GM19372 (cell line): Measurements from ENCODE around the gene PEX19.

ENCODE experiments used
- ATAC-seq: cut with Tn5 transposase; IDR thresholded peaks from one replicate; pipeline ENCODE4 v1.9.1; 2021; ENCODE audit warnings: mild to moderate bottlenecking, low read depth, moderate library complexity; ENCODE audit not compliant: unreplicated experiment

PEX19 gene

DNA sequence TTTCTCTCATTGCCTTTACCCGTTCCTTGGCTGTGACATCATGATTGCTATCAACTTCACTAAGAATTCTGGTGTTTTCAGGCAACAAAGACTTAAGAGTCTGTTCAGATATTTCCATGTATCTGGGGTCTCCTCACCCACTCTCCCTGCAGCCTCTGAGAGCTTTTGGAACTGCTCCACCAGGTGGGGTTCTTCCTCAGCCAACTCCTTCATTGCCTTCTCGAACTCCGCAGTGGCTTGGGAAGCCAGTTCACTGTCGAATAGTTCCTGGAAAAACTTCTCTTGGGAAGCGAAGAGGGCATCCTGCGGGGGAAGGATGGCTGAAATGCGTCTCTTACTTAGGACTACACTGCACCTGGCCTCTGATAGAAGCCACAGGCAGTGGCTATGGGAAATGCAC lies 2.1 kb downstream of the PEX19 start:
- no peak for ATAC-seq

DNA sequence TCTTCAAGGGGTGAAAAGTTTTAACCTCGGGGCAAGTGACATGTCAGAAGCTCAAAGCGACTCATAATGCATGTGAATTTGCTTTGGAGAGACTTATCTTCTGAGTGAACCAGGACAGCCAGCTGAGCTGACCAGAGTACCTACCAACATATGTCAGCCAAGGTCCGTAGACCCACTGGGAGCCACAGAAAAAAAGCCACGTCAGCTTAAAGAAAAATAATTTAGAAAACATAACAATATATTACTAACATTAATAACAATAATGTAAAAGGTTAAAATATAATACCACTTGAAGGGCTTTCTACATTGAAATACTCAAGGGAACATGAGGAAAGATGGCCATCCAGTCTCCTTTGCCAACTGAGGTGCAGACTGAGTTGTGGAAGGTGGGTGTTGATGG lies 6.9 kb downstream of the PEX19 start:
- no peak for ATAC-seq

- no peak for ATAC-seq
Observed at GRCh38 chr1:160277330-160277729, 7.6 kb downstream of the PEX19 start.

DNA sequence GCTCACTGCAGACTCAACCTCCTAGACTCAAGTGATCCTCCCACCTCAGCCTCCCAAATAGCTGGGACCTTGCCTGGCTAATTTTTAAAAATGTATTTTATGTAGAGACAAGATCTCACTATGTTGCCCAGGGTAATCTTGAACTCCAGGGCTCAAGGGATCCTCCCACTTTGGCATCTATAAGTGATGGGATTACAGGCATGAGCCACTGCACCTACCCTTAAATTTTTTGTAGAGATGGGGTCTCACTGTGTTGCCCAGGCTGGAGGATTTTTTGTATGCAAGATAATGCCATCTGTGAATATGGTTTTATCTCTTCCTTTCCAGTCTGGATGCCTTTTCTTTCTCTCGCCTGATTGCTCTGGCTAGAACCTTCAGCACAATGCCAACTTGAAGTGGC lies 13.9 kb downstream of the PEX19 start:
- ATAC-seq: no peak

DNA sequence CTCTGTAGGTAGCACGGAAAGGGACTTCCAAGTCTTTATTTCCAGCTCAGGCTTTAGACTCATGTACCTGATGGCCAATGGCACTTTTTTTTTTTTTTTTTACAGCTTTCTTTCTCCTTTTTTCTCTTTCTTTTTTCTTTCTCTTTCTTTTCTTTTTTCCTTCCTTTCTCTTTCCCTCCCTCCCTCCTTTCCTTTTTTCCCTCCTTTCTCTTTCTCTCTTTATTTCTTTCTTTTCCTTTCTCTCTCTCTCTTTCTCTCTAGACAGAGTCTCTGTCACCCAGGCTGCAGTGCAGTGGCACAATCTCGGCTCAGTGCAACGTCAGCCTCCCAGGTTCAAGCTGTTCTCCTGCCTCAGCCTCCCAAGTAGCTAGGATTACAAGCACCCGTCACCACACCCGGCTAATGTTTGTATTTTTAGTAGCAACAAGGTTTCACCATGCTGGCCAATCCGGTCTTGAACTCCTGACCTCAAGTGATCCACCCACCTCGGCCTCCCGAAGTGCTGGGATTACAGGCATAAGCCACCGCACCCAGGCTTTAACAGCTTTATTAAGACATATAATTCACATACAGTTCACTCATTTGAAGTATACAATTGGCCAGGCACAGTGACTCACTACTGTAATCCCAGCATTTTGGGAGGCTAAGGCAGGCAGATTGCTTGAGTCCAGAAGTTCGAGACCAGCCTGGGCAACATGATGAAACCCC lies 17.5 kb downstream of the PEX19 start:
- no peak for ATAC-seq

DNA sequence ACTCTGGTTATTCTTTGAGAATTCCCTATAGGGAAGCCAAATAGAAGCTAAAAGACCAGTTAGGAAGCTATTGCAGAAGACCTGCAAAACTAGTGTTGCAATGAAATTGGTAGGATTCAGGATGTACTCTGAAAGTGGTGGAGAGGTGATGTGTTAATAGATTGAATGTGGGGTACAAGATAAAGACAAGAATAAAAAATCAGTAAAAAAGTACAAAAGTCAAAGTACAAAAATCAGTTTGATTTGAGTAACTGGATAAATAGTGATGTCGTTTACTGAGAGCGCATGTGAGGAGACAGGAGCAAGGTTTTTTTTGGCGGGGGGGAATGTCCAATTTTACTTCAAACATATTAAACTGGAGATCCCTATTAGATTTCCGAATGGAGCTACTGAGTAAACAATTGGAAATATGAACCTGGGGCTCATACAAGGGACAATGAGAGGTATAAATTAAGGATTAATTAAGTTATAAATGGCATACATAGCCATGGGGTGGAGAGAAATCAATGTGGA lies 20.1 kb downstream of the PEX19 start:
- no peak for ATAC-seq

DNA sequence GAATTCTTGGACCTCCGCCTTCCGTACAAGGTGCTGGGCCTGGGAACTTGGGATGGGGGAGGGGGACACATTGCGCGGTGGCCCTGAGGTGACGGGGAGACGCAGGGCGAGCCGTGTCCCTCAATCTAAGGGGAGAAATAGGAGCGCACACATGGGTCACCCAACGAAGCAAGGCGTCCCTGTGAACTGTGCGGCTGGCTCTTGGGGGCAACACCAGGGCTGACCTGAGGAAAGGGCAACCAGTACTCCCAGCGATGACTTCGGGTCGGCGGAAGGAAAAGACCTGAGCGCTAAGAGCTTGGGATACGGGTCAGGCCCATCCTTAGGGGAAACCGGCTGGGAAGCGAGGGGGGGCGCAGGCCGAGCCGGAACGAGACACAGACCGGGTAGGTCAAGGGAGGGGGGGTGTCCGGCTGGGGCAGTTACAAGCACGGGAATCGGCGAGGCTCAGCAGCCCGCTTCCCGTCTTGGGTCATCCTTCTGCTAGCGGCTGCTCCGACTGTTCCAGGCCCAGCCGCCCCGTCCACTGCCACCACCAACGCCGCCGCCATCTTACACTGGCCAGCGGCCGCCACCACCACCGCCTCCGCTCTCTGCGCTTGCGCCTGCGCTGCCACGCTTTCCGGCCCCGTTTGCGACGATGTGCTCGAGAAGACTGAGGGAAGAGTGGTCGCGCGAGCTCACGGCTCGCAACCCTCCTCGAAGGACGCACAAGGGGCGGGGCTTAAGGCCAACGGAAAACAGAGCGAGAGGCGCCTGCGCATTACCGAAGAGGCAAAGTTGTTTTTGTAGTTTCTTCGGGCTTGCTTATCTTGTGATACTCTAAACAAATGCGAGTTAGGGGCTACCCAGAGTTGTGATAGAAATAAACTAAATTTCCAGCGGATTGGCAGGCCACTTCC lies 22.8 kb downstream of the PEX19 start, which contains the start of gene DCAF8:
DCAF8 (minus strand) TSS at position 657 of the 902 bp plus-strand sequence. CDS start 18,541 bp downstream, outside the sequence.
- ATAC-seq: peak; percentile 85

DNA sequence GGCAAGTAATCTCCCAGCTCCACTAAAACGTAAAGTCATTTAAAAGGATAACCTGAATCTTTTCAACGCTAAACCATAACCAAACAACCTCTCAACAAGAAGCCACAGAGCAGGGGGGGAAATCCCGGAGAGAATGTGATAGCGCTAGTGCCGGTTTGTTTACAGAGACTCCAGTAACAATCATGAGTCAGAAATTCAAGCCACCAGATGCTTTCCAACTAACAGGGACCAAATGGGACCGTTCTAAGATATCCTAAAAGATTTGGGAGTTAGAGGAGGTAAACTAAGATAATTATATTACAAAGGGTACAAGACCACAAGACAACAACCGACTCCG lies 23.4 kb downstream of the PEX19 start:
- no peak for ATAC-seq

GRCh38 chr1:160260406-160261382 lies 24.2 kb downstream of the PEX19 start:
- ATAC-seq: no peak

GRCh38 chr1:160258177-160258798 lies 26.6 kb downstream of the PEX19 start:
- ATAC-seq: no peak

DNA sequence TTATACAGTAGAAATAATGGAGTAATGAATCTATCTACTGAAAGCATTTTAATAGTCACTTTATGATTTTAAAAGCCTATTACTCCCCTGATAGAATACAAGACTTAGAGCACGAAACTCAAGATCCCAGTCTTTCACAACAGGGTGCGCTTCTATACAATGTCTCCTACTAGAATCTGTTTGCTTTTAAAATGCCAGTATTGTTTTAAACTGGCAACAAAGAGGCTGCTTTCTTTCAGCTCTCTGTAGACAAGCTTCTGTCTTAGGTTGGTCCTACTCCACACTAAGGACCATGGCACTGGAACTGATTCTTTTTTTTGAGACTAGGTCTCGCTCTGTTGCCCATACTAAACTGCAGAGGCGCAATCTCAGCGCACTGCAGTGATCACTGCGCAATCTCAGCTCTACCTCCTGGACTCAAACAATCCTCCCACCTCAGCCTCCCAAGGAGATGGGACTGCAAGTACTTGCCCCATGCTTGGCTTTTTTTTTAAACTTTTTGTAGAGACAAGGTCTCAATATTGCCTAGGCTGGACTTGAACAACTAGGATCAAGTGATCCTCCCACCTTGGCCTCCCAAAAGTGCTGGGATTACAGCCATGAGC lies 27.4 kb downstream of the PEX19 start:
- no peak for ATAC-seq

DNA sequence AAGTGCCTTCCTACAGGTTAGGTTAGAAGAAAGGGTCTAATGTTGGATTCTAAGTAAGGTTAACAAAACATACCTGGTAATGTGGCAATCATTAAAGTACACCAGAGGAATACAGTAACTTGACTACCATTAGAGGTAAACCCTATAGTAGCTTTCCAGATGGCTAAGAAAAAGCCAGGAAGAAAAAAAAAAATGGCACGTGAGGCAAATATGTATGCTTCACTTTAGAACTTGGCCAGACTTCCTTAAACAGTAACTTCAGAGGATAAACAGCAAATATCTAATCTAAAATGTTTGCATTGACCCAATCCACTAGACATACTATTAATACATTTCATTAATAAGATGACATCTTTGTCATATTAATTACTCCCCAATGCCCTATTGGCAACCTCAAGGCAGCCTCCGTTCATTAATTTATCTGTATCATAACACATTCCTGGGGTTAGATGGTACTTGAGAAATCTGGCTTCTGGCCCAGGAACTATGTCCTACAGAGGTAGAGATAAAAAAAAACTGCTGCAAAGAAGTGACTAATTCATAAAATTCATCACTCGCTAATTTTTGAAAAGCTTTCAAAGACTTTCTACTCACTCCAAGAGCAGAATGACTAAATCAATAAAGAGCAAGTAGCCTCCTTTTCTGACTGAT lies 28.4 kb downstream of the PEX19 start:
- ATAC-seq: no peak

GRCh38 chr1:160255781-160256300 lies 29.1 kb downstream of the PEX19 start:
- no peak for ATAC-seq

DNA sequence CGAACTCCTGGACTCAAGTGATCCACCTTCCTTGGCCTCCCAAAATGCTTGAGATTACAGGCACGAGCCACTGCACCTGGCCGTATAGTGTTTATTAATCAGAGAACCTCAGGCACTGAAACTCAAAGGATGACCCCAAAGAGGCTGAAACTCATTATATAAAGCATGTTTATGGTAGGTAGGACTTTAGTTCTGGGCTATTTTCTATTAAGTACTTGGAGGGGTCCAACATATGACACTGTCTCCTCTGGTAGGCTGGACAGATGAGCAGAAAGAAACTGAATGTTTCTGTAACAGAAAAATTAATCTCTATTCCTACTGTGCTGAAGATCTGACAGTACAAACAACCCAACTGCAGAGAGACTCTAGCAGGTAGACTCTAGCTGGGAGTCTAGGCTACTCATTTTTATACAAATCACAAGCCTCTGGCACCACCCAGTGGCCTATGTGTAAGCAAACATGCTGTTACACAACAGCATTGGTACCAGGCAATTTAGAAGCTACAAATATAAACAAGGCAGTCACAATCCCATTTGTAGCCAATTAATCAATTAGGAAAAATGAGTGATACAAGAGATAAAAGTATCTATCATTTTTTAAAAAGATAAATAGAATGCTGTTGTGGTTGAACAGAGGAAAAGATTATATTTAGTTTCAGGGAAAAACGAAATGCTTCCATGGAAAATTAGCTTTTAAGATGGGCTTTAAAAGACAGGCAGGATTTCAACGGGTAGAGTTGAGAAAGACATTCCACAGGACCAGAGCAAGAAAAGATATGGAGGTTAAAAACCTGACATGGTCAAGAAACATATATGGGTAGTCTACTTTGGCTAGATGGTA lies 33.0 kb downstream of the PEX19 start:
- peak; percentile 68 for ATAC-seq

DNA sequence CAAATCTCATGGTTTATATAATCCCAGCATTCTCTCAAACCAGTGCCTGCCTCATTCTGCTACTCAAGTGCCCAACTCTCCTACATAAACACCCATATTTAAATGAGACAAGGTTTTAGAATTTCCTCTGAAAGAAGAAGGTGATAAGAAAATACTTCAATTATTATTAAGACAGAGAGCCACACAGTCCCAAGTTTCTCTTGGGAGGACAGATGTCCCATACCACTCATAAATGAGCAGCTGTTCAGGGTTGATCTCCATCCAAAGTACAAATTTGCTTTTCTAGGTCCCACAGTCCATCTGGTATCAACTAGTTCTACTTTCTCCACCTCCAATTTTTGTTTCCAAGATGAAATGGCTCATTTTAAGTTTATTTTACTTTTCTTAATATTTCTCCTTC lies 33.9 kb downstream of the PEX19 start:
- ATAC-seq: no peak

DNA sequence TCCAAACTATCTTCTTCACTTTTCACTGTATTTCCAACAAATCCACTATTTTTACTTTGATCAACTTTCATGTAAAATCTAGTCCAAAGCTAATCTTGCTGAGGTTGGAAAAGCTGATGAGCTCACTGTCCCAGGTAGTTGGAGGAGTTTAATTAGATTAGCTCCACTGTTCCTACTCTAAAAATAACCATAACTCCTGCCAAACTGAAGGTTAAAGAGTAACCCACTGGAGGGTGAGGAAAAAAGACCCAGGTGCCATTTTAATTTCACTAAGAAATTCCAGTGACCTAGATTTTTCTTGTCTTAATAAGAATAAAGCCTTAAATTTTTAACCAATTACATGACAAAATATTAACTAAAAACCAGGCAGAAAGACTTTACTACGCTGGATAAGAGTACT lies 37.9 kb downstream of the PEX19 start:
- ATAC-seq: no peak

- ATAC-seq: no peak
Observed at GRCh38 chr1:160245434-160245833, 39.5 kb downstream of the PEX19 start.

GRCh38 chr1:160244209-160244608 lies 40.7 kb downstream of the PEX19 start:
- no peak for ATAC-seq
